WERI-Rb-1 (cell line): ENCODE results near the gene KXD1.

Experiments used
- DNase-seq: peaks from one replicate; pipeline ENCODE4 v3.0.0-alpha.2; 2020
- H3K27ac ChIP-seq: fragments of 250-450 bp; sonication (Bioruptor Pico); 2 replicates; pipeline ENCODE4 v1.5.1; 2020; ENCODE audit warnings: mild to moderate bottlenecking, moderate library complexity
- H3K27me3 ChIP-seq: fragments of 250-450 bp; sonication (Bioruptor Pico); 2 replicates; pipeline ENCODE4 v1.5.1; 2021; ENCODE audit warnings: mild to moderate bottlenecking, low read depth, moderate library complexity; ENCODE audit not compliant: insufficient read depth, severe bottlenecking
- H3K36me3 ChIP-seq: fragments of 250-450 bp; sonication (Bioruptor Pico); 2 replicates; pipeline ENCODE4 v1.5.1; 2020; ENCODE audit warnings: mild to moderate bottlenecking, moderate library complexity
- H3K4me3 ChIP-seq: 2 replicates; pipeline ENCODE4 v1.5.1; 2011; ENCODE audit warnings: low read depth, mild to moderate bottlenecking, control low read depth, low read length
- H3K9me3 ChIP-seq: fragments of 250-450 bp; sonication (Bioruptor Pico); 2 replicates; pipeline ENCODE4 v1.5.1; 2021; ENCODE audit warnings: mild to moderate bottlenecking, moderate library complexity; ENCODE audit not compliant: severe bottlenecking
- CTCF ChIP-seq: IDR thresholded peaks from 2 replicates; pipeline ENCODE4 v1.5.1; 2011; ENCODE audit warnings: low read depth, mild to moderate bottlenecking, control low read depth, inconsistent platforms, low read length

KXD1 gene

GRCh38 chr19:18559685-18560084, 2.0 kb downstream of the KXD1 start:
- no peaks in the 10 kb centered on the region for H3K27me3 ChIP-seq
- no peaks in the 10 kb centered on the region for H3K9me3 ChIP-seq
- peaks cover 29% of the 10 kb centered on the region for H3K36me3 ChIP-seq
- no peak for TF ChIP-seq CTCF
- H3K27ac ChIP-seq = no peak overlapping the region
- no peak overlapping the region for H3K4me3 ChIP-seq
- DNase-seq = no peak

GRCh38 chr19:18562086-18562485, 4.4 kb downstream of the KXD1 start:
- H3K27me3 ChIP-seq = no peaks in the 10 kb centered on the region
- H3K27ac ChIP-seq = no peak overlapping the region
- TF ChIP-seq CTCF = no peak
- peaks cover 47% of the 10 kb centered on the region for H3K36me3 ChIP-seq
- no peak for DNase-seq
- no peaks in the 10 kb centered on the region for H3K9me3 ChIP-seq
- no peak overlapping the region for H3K4me3 ChIP-seq

GRCh38 chr19:18566953-18567352, 9.3 kb downstream of the KXD1 start:
- no peaks in the 10 kb centered on the region for H3K9me3 ChIP-seq
- no peak for TF ChIP-seq CTCF
- no peak overlapping the region for H3K4me3 ChIP-seq
- DNase-seq = no peak
- H3K27ac ChIP-seq = no peak overlapping the region
- no peaks in the 10 kb centered on the region for H3K27me3 ChIP-seq
- H3K36me3 ChIP-seq = peaks cover 71% of the 10 kb centered on the region

- no peak for DNase-seq
- no peaks in the 10 kb centered on the region for H3K9me3 ChIP-seq
- H3K4me3 ChIP-seq = no peak overlapping the region
- TF ChIP-seq CTCF = no peak
- H3K27me3 ChIP-seq = no peaks in the 10 kb centered on the region
- H3K36me3 ChIP-seq = peaks cover 67% of the 10 kb centered on the region
- H3K27ac ChIP-seq = no peak overlapping the region
Measured at GRCh38 chr19:18568367-18568766, 10.7 kb downstream of the KXD1 start.

- H3K27ac ChIP-seq = peak within 1 kb of the TSS; percentile 85
- H3K9me3 ChIP-seq = no peaks in the 10 kb centered on the region
- no peak for TF ChIP-seq CTCF
- DNase-seq = peak; percentile 97
- H3K36me3 ChIP-seq = peaks cover 68% of the 10 kb centered on the region
- peak within 1 kb of the TSS; percentile 90 for H3K4me3 ChIP-seq
- H3K27me3 ChIP-seq = no peaks in the 10 kb centered on the region
Measured at GRCh38 chr19:18571564-18572344, 14.1 kb downstream of the KXD1 start, which contains the start of gene UBA52. Gene UBA52, plus strand, starts transcription at chr19:18571857. Its CDS starts 1,444 bp downstream, at chr19:18573301.
